ENCODE measurements around the gene KRT16.
"Not testable (repeated sequence)": the region's sequence is repeated elsewhere in the genome, so short reads cannot be mapped to it uniquely, and the experiment has no call there.

KRT16 gene

GRCh38 chr17:41581366-41582060, 31.1 kb downstream of the KRT16 start:
- no peak for DNase-seq

GRCh38 chr17:41580687-41581365, 31.7 kb downstream of the KRT16 start:
- DNase-seq = no peak

- no peak for DNase-seq
Observed at GRCh38 chr17:41580244-41580575, 32.4 kb downstream of the KRT16 start.

- DNase-seq = peak; percentile 84
Observed at GRCh38 chr17:41579484-41580243, 32.9 kb downstream of the KRT16 start.

GRCh38 chr17:41578971-41579370, 33.6 kb downstream of the KRT16 start:
- DNase-seq = no peak

GRCh38 chr17:41578538-41578937, 34.0 kb downstream of the KRT16 start:
- DNase-seq = no peak

- DNase-seq = not testable (repeated sequence)
Observed at GRCh38 chr17:41576740-41577139, 35.8 kb downstream of the KRT16 start.

- DNase-seq = no peak
Observed at GRCh38 chr17:41575336-41575735, 37.2 kb downstream of the KRT16 start.

- no peak for DNase-seq
Observed at GRCh38 chr17:41571561-41572434, 40.8 kb downstream of the KRT16 start, which contains the start of gene KRT9. TSS of gene KRT9 (minus strand) at chr17:41572059. CDS start at chr17:41571992, 67 bp downstream.

GRCh38 chr17:41567317-41567716, 45.2 kb downstream of the KRT16 start:
- no peak for DNase-seq

- DNase-seq = no peak
Observed at GRCh38 chr17:41565338-41565737, 47.2 kb downstream of the KRT16 start.

- DNase-seq = no peak
Observed at GRCh38 chr17:41563607-41564170, 48.9 kb downstream of the KRT16 start.

- no peak for DNase-seq
Observed at GRCh38 chr17:41561554-41561953, 51.0 kb downstream of the KRT16 start.

Data from activated effector memory CD4-positive, alpha-beta T cell treated with anti-CD3 and anti-CD28 coated beads, Interleukin-2, amount 50 U/mL, for 16 hours (primary cell).